Osteocyte (in vitro differentiated cells): ENCODE measurements around the gene TMEM201. TPM values are rescaled to one million over a fixed set of nuclear protein-coding genes. Genes with fewer than 3 reads are reported as not detected.

ENCODE experiments used
- DNase-seq: peaks from one replicate; pipeline ENCODE4 v3.0.0; 2021; ENCODE audit warnings: mixed read lengths; ENCODE audit not compliant: unreplicated experiment; ENCODE audit errors: extremely low spot score
- H3K27ac Mint-ChIP-seq: one replicate; pipeline ENCODE4 v1.8.0; 2021; ENCODE audit warnings: mild to moderate bottlenecking, mixed read lengths; ENCODE audit not compliant: unreplicated experiment
- H3K27me3 Mint-ChIP-seq: one replicate; pipeline ENCODE4 v1.8.0; 2021; ENCODE audit warnings: mixed read lengths; ENCODE audit not compliant: unreplicated experiment
- H3K36me3 Mint-ChIP-seq: one replicate; pipeline ENCODE4 v1.8.0; 2021; ENCODE audit warnings: mixed read lengths; ENCODE audit not compliant: unreplicated experiment
- H3K4me1 Mint-ChIP-seq: one replicate; pipeline ENCODE4 v1.8.0; 2021; ENCODE audit warnings: mixed read lengths; ENCODE audit not compliant: unreplicated experiment
- H3K4me3 Mint-ChIP-seq: one replicate; pipeline ENCODE4 v1.8.0; 2021; ENCODE audit warnings: mild to moderate bottlenecking, moderate library complexity, mixed read lengths; ENCODE audit not compliant: unreplicated experiment
- H3K9me3 Mint-ChIP-seq: one replicate; pipeline ENCODE4 v1.8.0; 2021; ENCODE audit warnings: mixed read lengths; ENCODE audit not compliant: unreplicated experiment
- CTCF ChIP-seq: fragments of 200-600 bp; sonication (generic); IDR thresholded peaks from 2 replicates; pipeline ENCODE4 v1.5.0; 2021; ENCODE audit warnings: antibody characterized with exemption, mild to moderate bottlenecking, moderate library complexity
- total RNA-seq: library from RNA; stranded (reverse); gene quantifications from 2 replicates; pipeline ENCODE4 v1.2.1, GENCODE V29; 2021

The TMEM201 gene
- total RNA-seq, 1 donor from 2014 or later = 17.9 TPM

- TF ChIP-seq CTCF = no peak
- Mint-ChIP-seq H3K4me1 (peaks cover 7% of the 10 kb centered on the region), H3K27me3 (no peaks in the 10 kb centered on the region), H3K4me3 (no peak overlapping the region), H3K27ac (no peak overlapping the region), H3K36me3 (no peaks in the 10 kb centered on the region), H3K9me3 (no peaks in the 10 kb centered on the region)
- DNase-seq = no peak
These were observed 70.6 kb downstream of the TMEM201 start for GRCh38 chr1:9659328-9659727.

DNA sequence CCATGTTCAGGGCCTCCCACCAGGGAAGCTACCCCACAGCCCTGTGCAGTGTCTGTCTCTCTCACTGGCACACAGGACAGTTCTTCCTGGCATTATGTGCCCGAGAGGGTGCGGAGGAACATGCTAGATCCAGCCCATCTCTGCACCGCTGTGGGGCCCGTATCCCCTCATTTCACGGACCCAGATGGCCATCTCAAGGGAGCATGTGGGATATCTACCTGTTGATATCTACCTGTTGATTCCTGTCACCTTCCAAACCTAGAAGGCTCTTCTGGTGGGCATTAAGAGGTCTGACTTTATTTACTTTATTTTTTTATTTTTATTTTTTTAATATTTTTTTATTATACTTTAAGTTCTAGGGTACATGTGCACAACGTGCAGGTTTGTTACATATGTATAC is 74.5 kb downstream of the TMEM201 start:
- H3K9me3 Mint-ChIP-seq = no peaks in the 10 kb centered on the region
- no peaks in the 10 kb centered on the region for H3K27me3 Mint-ChIP-seq
- TF ChIP-seq CTCF = no peak
- no peak overlapping the region for H3K27ac Mint-ChIP-seq
- DNase-seq = no peak
- H3K36me3 Mint-ChIP-seq = no peaks in the 10 kb centered on the region
- peaks cover 7% of the 10 kb centered on the region for H3K4me1 Mint-ChIP-seq
- H3K4me3 Mint-ChIP-seq = no peak overlapping the region

Other genes starting within 250 kb of the TMEM201 start
- gene SLC25A33, start 49.4 kb upstream of the TMEM201 start, total RNA-seq = 6.9 and 7.0 TPM in 2 replicates
- 10.1 and 14.6 TPM in 2 replicates for gene PIK3CD, start 62.8 kb downstream of the TMEM201 start, total RNA-seq
- 179 and 187 TPM in 2 replicates for gene CLSTN1, start 235.1 kb downstream of the TMEM201 start, total RNA-seq